Stromal cell of bone marrow (primary cell): ENCODE results near the gene LRRC7.

Experiments used
- DNase-seq: peaks from one replicate; pipeline ENCODE4 v3.0.0-alpha.2; 2012; ENCODE audit warnings: low read depth

The LRRC7 gene

DNA sequence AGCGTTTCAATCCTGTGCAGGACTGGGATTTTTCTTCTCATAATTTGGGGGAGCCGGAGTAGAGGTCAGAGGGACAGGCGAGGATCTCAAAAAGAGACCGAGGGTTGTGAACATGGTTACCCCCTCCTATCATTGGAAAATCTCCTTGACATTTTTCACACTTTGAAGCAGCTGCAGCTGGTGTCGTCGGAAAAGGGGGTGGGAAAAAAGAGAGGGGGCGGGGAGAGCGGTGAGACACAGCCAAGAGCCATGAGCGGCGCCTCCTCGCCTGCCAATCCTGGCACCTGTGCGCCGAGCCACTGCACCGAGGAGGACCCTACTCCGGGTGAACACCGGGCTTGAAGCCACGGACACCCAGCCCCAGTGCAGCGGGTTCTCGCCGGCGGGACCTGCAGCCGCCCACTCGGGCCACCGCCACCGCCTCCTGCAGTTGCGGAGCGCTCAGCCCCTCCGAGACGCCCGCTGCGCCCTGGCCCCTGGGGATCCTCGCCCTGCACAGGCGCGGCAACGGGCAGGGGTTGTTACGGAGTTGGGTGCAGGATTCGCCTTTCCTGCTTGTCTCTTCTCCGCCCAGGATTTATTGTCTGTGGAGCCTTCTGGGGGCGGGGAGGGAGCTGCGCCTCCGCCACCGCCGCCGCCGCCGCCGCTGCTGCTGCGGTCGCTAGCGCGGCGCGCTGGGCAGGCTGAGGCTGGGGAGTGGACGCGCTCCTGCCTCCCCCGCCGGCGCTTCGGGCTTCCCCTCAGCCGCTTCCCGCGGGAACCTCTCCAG is at the start of gene LRRC7:
LRRC7 (plus strand) TSS at position 271 of the 769 bp plus-strand sequence. CDS start 718 bp downstream, outside the sequence.
- no peak for DNase-seq

GRCh38 chr1:69519006-69519405 is 48.7 kb upstream of the LRRC7 start:
- no peak for DNase-seq

- DNase-seq, result no peak
Measured at GRCh38 chr1:69520326-69520725, 47.4 kb upstream of the LRRC7 start.

GRCh38 chr1:69523032-69523431 is 44.7 kb upstream of the LRRC7 start:
- peak; percentile 77 for DNase-seq

- no peak for DNase-seq
Measured at GRCh38 chr1:69523461-69523860, 44.3 kb upstream of the LRRC7 start.

- peak; percentile 11 for DNase-seq
Measured at GRCh38 chr1:69524015-69524414, 43.7 kb upstream of the LRRC7 start.

GRCh38 chr1:69527273-69527672 is 40.4 kb upstream of the LRRC7 start:
- no peak for DNase-seq

GRCh38 chr1:69528376-69528775 is 39.3 kb upstream of the LRRC7 start:
- no peak for DNase-seq

DNA sequence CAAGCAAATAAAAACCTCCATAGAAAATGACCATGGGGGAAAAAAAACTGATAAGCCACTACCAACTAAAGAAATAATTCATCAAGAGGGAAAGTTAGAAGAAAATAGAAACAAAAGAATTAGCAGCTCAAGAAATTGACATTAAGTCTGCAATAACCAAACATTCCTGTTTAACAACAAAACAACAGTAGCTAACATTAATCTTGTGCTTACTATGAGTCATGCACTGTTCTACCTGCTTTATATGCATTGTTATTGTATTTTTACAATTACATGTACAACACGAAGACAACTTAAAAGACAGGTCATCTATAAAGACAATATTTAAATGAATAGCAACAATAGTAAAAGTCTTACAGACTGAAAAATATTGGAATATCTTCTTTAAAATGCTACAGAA is 34.4 kb upstream of the LRRC7 start:
- no peak for DNase-seq

DNA sequence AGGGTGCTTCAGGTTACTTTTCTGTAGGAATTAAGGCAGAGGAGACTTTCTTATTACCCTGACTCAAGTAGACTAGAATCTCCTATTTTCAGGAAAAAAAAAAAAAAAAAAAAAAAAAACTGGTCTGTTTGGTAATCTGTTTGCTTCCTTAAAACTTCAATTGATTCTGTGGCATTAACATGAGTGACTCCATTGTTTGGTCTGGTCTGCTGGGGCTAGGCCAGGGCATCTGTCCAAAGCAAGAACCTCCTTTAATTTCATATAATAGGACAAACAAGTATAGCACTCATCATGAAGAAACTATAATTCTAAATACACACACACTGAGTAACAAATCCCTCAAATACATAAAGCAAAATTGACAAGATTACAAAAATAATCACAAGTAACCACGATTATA is 32.9 kb upstream of the LRRC7 start:
- DNase-seq, result no peak

- DNase-seq, result no peak
Measured at GRCh38 chr1:69535490-69535889, 32.2 kb upstream of the LRRC7 start.

GRCh38 chr1:69540052-69540451 is 27.7 kb upstream of the LRRC7 start:
- DNase-seq, result no peak

- DNase-seq, result no peak
Measured at GRCh38 chr1:69551476-69552324, 16.0 kb upstream of the LRRC7 start.

DNA sequence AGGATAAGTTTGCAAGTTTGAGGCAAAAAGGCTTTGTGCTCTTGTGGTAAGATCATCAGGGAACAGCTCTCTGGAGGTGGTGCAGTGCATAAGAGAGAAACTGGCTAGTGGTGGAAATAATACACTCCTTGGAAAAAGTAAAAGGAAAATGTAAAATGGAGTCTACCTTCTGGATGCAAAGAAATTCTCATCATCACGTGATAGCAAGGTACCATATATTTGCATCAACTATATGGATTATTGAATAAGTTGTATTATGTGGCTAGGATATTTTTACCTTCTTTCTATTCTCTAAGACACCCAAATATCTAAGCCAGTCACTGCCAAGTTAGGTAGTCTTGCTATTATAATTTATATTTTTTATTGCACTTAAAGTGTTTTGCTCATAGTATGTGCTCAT is 14.0 kb upstream of the LRRC7 start:
- no peak for DNase-seq

- no peak for DNase-seq
Measured at GRCh38 chr1:69568421-69569174, 876 bp downstream of the LRRC7 start.

GRCh38 chr1:69569175-69569541 is 1.4 kb downstream of the LRRC7 start:
- DNase-seq, result no peak

GRCh38 chr1:69569576-69570328 is 2.0 kb downstream of the LRRC7 start:
- no peak for DNase-seq

GRCh38 chr1:69570356-69570755 is 2.6 kb downstream of the LRRC7 start:
- no peak for DNase-seq

- DNase-seq, result no peak
Measured at GRCh38 chr1:69572921-69573320, 5.2 kb downstream of the LRRC7 start.

DNA sequence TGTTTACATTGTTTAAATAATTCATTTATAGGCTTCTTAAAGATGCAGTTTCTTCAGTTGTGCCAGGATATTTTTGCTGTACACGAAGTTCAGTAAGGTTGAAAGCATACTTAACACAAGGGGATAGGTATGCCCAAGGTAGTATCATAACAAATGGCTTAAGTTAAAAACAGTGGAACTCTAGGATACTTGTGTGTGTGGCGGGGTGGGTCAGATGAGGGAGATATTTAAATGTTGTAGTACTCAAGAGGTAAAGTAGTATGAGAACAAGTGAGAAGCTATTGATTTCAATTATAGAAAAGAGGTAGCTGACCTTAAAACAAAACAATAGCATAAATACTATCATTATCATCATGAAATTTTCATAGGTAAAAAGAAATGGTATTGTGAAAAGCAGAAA is 6.2 kb downstream of the LRRC7 start:
- DNase-seq, result no peak

GRCh38 chr1:69585666-69586065 is 17.9 kb downstream of the LRRC7 start:
- no peak for DNase-seq

DNA sequence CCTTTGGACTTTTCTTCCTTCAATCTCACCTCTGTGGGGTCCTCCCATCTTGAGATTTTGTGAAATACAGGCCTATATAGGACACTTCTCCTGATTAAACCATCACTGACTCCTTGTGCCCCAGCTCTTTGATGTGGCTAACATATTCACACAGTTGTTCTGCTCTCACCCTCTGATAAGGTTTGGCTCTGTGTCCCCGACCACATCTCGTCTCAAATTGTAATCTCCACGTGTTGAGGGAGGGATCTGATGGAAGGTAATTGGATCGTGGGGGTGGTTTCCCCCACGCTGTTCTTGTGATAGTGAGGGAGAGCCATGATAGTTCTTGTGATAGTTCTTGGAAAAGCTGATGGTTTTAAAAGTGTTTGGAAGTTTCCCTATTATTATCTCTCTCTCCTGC is 19.7 kb downstream of the LRRC7 start:
- no peak for DNase-seq
